C4-2B (cell line): ENCODE measurements around the gene ARHGAP32.

Experiments used
- ZFX ChIP-seq: fragments of 450-650 bp; IDR thresholded peaks from 2 replicates; pipeline ENCODE4 v1.6.1; 2017
- TF ChIP-seq, protein P1 (sequence below): fragments of 450-650 bp; conservative IDR thresholded peaks from 2 replicates; pipeline ENCODE4 v1.5.1; 2017; ENCODE audit warnings: mild to moderate bottlenecking

DNA sequence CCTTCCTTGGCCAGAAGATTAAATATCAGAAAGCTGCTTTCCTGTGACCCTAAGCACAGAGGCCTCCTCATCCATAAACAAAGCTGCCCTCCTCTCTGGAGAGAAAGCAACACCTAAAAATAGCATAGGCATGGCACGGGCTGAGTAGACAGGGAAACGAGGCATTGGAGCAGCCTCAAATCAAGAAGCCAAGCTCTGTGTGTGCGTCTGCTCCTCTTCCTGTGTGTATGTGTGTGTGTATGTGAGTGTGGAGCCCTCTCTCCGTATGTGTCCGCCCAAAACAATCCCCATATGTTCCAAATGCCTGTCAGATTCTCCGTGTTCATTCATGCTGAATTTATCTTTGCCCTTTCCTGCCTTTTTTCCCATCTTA lies 277.0 kb downstream of the ARHGAP32 start:
- TF ChIP-seq, protein P1, sequence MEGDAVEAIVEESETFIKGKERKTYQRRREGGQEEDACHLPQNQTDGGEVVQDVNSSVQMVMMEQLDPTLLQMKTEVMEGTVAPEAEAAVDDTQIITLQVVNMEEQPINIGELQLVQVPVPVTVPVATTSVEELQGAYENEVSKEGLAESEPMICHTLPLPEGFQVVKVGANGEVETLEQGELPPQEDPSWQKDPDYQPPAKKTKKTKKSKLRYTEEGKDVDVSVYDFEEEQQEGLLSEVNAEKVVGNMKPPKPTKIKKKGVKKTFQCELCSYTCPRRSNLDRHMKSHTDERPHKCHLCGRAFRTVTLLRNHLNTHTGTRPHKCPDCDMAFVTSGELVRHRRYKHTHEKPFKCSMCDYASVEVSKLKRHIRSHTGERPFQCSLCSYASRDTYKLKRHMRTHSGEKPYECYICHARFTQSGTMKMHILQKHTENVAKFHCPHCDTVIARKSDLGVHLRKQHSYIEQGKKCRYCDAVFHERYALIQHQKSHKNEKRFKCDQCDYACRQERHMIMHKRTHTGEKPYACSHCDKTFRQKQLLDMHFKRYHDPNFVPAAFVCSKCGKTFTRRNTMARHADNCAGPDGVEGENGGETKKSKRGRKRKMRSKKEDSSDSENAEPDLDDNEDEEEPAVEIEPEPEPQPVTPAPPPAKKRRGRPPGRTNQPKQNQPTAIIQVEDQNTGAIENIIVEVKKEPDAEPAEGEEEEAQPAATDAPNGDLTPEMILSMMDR, result no peak
- TF ChIP-seq ZFX, result no peak
